GM23248 (cell line): ENCODE results near the gene TMEM43.

Source experiments
- EZH2 ChIP-seq: fragments of 200-600 bp; sonication (generic); IDR thresholded peaks from 2 replicates; pipeline ENCODE4 v1.6.1; 2018; ENCODE audit warnings: antibody characterized with exemption, mild to moderate bottlenecking; ENCODE audit not compliant: insufficient read depth, poor library complexity, severe bottlenecking
- EZH2phosphoT487 ChIP-seq: fragments of 200-600 bp; sonication (generic); IDR thresholded peaks from 2 replicates; pipeline ENCODE4 v1.6.1; 2018; ENCODE audit warnings: antibody characterized with exemption, moderate library complexity, mild to moderate bottlenecking, low read depth; ENCODE audit not compliant: insufficient read depth

GRCh38 chr3:14128724-14129123 lies 3.9 kb downstream of the TMEM43 start:
- no peak for TF ChIP-seq EZH2
- TF ChIP-seq EZH2phosphoT487: no peak
